Activated T-cell treated with anti-CD3 and anti-CD28 coated beads, Interleukin-2, amount 50 U/mL, for 24 hours (primary cell): ENCODE results near the gene APOBEC2.

ENCODE experiments used
- DNase-seq: peaks from one replicate; pipeline ENCODE4 v3.0.0-alpha.2; 2020
- H3K27ac Mint-ChIP-seq: 2 replicates; pipeline ENCODE4 v1.8.0; 2020; ENCODE audit warnings: mild to moderate bottlenecking, mixed read lengths
- H3K27me3 Mint-ChIP-seq: 2 replicates; pipeline ENCODE4 v1.8.0; 2020; ENCODE audit warnings: mixed read lengths
- H3K36me3 Mint-ChIP-seq: 2 replicates; pipeline ENCODE4 v1.8.0; 2020; ENCODE audit warnings: low read depth, mixed read lengths
- H3K4me1 Mint-ChIP-seq: 2 replicates; pipeline ENCODE4 v1.8.0; 2020; ENCODE audit warnings: low read depth, mixed read lengths
- H3K4me3 Mint-ChIP-seq: 2 replicates; pipeline ENCODE4 v1.8.0; 2020; ENCODE audit warnings: mild to moderate bottlenecking, moderate library complexity, mixed read lengths
- H3K9me3 Mint-ChIP-seq: 2 replicates; pipeline ENCODE4 v1.8.0; 2020; ENCODE audit warnings: mixed read lengths

Gene APOBEC2

GRCh38 chr6:41111017-41111416 lies 58.0 kb downstream of the APOBEC2 start:
- no peaks in the 10 kb centered on the region for H3K9me3 Mint-ChIP-seq
- H3K4me3 Mint-ChIP-seq = no peak overlapping the region
- no peaks in the 10 kb centered on the region for H3K4me1 Mint-ChIP-seq
- no peak for DNase-seq
- no peak overlapping the region for H3K27ac Mint-ChIP-seq
- no peaks in the 10 kb centered on the region for H3K27me3 Mint-ChIP-seq
- H3K36me3 Mint-ChIP-seq = peaks cover 16% of the 10 kb centered on the region
